Transverse colon (tissue), 4 donors: Measurements from ENCODE around the gene DLX1. TPM values are rescaled to one million over a fixed set of nuclear protein-coding genes. Genes with fewer than 3 reads are reported as not detected.

Experiments
- DNase-seq: peaks from one replicate; pipeline ENCODE4 v3.0.0-alpha.2; 2019
- H3K27ac ChIP-seq, 4 donors: fragments of 200-600 bp; sonication (generic); 2 replicates each; pipeline ENCODE4 v1.5.1; 2016 to 2018; ENCODE audit warnings: inconsistent platforms in 4 of 4
- H3K27me3 ChIP-seq: fragments of 200-600 bp; sonication (generic); 2 replicates; pipeline ENCODE4 v1.5.1; 2017; ENCODE audit warnings: inconsistent platforms
- H3K36me3 ChIP-seq, 4 donors: fragments of 200-600 bp; sonication (generic); 2 replicates each; pipeline ENCODE4 v1.5.1; 2017 to 2019; ENCODE audit warnings: inconsistent platforms in 4 of 4
- H3K4me1 ChIP-seq, 4 donors: fragments of 200-600 bp; sonication (generic); 2 replicates each; pipeline ENCODE4 v1.5.1; 2017 to 2020; ENCODE audit warnings: inconsistent platforms in 4 of 4
- H3K4me3 ChIP-seq, 4 donors: fragments of 200-600 bp; sonication (generic); 1 replicate in 1 of 4; 2 replicates in 3 of 4; pipeline versions ENCODE4 v1.5.1 to v1.6.1; 2017 to 2019; ENCODE audit warnings: inconsistent platforms in 4 of 4
- H3K9me3 ChIP-seq, 2 donors: fragments of 200-600 bp; sonication (generic); 2 replicates each; pipeline ENCODE4 v1.5.1; 2017 to 2019; ENCODE audit warnings: inconsistent platforms in 2 of 2
- CTCF ChIP-seq, 5 experiments: fragments of 200-600 bp in 3 of 5; fragments of 450-650 bp in 2 of 5; sonication (generic) in 3 of 5; IDR thresholded peaks; 1 replicate in 2 of 5; 2 replicates in 3 of 5; pipeline ENCODE4 v1.5.1; 2016 to 2017; ENCODE audit warnings: antibody characterized with exemption in 5 of 5, inconsistent platforms in 3 of 5, mild to moderate bottlenecking in 2 of 5, moderate library complexity in 1 of 5
- EP300 ChIP-seq: sonication (generic); formaldehyde crosslinking; IDR thresholded peaks from one replicate; pipeline ENCODE4 v1.6.1; 2017; ENCODE audit warnings: antibody characterized with exemption, low read depth
- POLR2A ChIP-seq: fragments of 450-650 bp; IDR thresholded peaks from one replicate; pipeline ENCODE4 v1.6.1; 2016; ENCODE audit warnings: antibody characterized with exemption, mild to moderate bottlenecking, moderate library complexity
- POLR2AphosphoS5 ChIP-seq, 3 donors: sonication (generic); formaldehyde crosslinking; IDR thresholded peaks; one replicate each; pipeline ENCODE4 v1.6.1; 2016; ENCODE audit warnings: antibody characterized with exemption in 3 of 3
- WGBS, 2 donors: methylation state at CpG; one replicate each; pipeline ENCODE4 v1.1.5; 2018; ENCODE audit warnings: low coverage in 1 of 2; 5-methylcytosine and 5-hydroxymethylcytosine counted together
- in situ Hi-C, 4 donors: fragments of 200-750 bp; cut with MboI; loops; one replicate each; pipeline versions ENCODE4 v1.15.0 to v1.15.1; 2017; ENCODE audit warnings: low sequenced_read_pairs in 3 of 4, low pct_ligation_motif_present in 1 of 4, low pct_unique_long_range_greater_than_20kb in 1 of 4
- intact Hi-C: fragments of 100-400 bp; cut with DNase I; formaldehyde crosslinking; loops from one replicate; pipeline ENCODE4 v1.15.1; 2023; ENCODE audit warnings: low total_unique reads
- total RNA-seq, 4 donors: library from RNA; depleted of rRNA; stranded (reverse); fragments of >200 nt; gene quantifications; one replicate each; pipeline ENCODE4 v1.1.0, GENCODE V29; 2016

The DLX1 gene
- total RNA-seq, 4 donors from 2014 or later: not detected

- 56 to 88% methylated on average over 1 of the region's 1 CpG for WGBS, 2 donors
- Histone ChIP-seq H3K9me3 (no peaks in the 10 kb centered on the region), H3K4me3 (no peak overlapping the region), H3K27ac (no peak overlapping the region), H3K4me1 (peaks cover 0 to 3% (median 0%) of the 10 kb centered on the region in 4 donors), H3K27me3 (no peaks in the 10 kb centered on the region), H3K36me3 (no peaks in the 10 kb centered on the region)
- intact Hi-C loops: no loop called here
- in situ Hi-C loops: no loop called here
- TF ChIP-seq POLR2A: no peak
- TF ChIP-seq EP300: no peak
- no peak for TF ChIP-seq CTCF (IDR thresholded peaks at IDR 0.05)
- no peak for TF ChIP-seq POLR2AphosphoS5 (IDR thresholded peaks at IDR 0.05)
- no peak for DNase-seq
Observed at GRCh38 chr2:172070936-172071335, 14.4 kb upstream of the DLX1 start.

DNA sequence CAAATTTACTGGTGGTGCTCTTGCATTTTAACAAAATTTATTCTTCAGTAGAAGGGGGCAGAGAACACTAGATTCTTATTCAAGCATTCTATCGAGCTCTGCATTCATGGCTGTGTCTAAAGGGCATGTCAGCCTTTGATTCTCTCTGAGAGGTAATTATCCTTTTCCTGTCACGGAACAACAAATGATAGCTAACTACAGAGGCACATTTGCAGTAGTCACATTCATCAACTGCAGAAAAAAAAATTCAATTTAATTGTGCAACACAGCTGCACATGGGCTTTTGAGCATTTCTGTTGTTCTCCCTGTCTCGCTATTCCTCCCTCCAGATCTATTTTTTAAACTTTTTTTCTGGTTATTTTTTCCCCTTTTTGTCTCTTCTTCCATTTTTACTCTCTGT is 13.0 kb upstream of the DLX1 start:
- intact Hi-C loops: no loop called here
- in situ Hi-C loops: no loop called here
- DNase-seq: no peak
- peaks cover 0 to 3% (median 0%) of the 10 kb centered on the region in 4 donors for H3K4me1 ChIP-seq
- H3K36me3 ChIP-seq: no peaks in the 10 kb centered on the region
- H3K27ac ChIP-seq: no peak overlapping the region
- H3K9me3 ChIP-seq: no peaks in the 10 kb centered on the region
- no peaks in the 10 kb centered on the region for H3K27me3 ChIP-seq
- no peak overlapping the region for H3K4me3 ChIP-seq
- 84 to 89% methylated on average over 3 of the region's 3 CpGs for WGBS, 2 donors
- TF ChIP-seq CTCF (IDR thresholded peaks at IDR 0.05) (no peak), EP300 (no peak), POLR2A (no peak), POLR2AphosphoS5 (IDR thresholded peaks at IDR 0.05) (no peak)

- WGBS, 2 donors: 94 to 95% methylated on average over 2 of the region's 2 CpGs
- H3K27ac ChIP-seq: no peak overlapping the region
- no peaks in the 10 kb centered on the region for H3K27me3 ChIP-seq
- no peaks in the 10 kb centered on the region for H3K9me3 ChIP-seq
- peaks cover 0 to 3% (median 0%) of the 10 kb centered on the region in 4 donors for H3K4me1 ChIP-seq
- no peak for DNase-seq
- intact Hi-C loops: no loop called here
- H3K36me3 ChIP-seq: no peaks in the 10 kb centered on the region
- no peak overlapping the region for H3K4me3 ChIP-seq
- in situ Hi-C loops: no loop called here
- no peak for TF ChIP-seq CTCF (IDR thresholded peaks at IDR 0.05)
- TF ChIP-seq EP300: no peak
- TF ChIP-seq POLR2A: no peak
- no peak for TF ChIP-seq POLR2AphosphoS5 (IDR thresholded peaks at IDR 0.05)
Observed at GRCh38 chr2:172072706-172073105, 12.6 kb upstream of the DLX1 start.

DNA sequence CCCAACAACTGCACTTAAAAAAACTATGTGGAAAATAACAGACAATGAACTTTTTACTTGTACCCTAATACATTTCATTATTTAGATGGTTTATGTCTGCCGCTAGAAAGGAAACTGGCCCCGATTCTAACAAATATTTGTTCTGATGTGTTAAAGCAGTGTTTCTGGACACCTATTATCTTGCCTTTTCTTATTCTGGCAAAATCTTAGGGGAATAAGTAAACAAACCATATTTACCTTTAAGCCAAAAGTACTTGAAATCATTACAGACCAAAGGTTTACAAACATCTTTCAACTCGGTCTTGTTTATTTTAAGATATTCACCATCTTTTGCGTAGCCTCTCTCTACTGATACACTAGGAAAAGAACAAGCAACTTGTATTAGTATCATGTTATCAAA is 11.8 kb upstream of the DLX1 start:
- H3K9me3 ChIP-seq: no peaks in the 10 kb centered on the region
- no peak for DNase-seq
- H3K27ac ChIP-seq: no peak overlapping the region
- 93 to 95% methylated on average over 4 of the region's 4 CpGs for whole genome bisulfite sequencing, 2 donors
- H3K4me1 ChIP-seq: peaks cover 0 to 3% (median 0%) of the 10 kb centered on the region in 4 donors
- TF ChIP-seq POLR2A (no peak), POLR2AphosphoS5 (IDR thresholded peaks at IDR 0.05) (no peak), CTCF (IDR thresholded peaks at IDR 0.05) (no peak), EP300 (no peak)
- in situ Hi-C loops (no loop called here), intact Hi-C loops (no loop called here)
- no peaks in the 10 kb centered on the region for H3K36me3 ChIP-seq
- H3K27me3 ChIP-seq: peaks cover 3% of the 10 kb centered on the region
- no peak overlapping the region for H3K4me3 ChIP-seq
